OCI-LY7 (cell line): ENCODE results near the gene FRZB. TPM values are rescaled to one million over a fixed set of nuclear protein-coding genes. Genes with fewer than 3 reads are reported as not detected.

ENCODE experiments used
- BruUV-seq: library from RNA; stranded (reverse); fragments of 400-500 nt; replicated peaks from 2 replicates; lab custom pipeline; 2021; lab: Mats Ljungman, UMichigan
- CTCF ChIA-PET: fragments of 300-600 bp; sonication (Branson Sonifier 250); formaldehyde crosslinking; loops from one replicate; lab custom pipeline; 2022; ENCODE audit warnings: antibody characterized with exemption; ENCODE audit not compliant: unreplicated experiment; lab: Charles Lee
- POLR2A ChIA-PET: fragments of 300-600 bp; sonication (Branson Sonifier 250); formaldehyde crosslinking; loops from one replicate; lab custom pipeline; 2022; ENCODE audit warnings: antibody characterized with exemption; lab: Charles Lee
- DNase-seq: peaks from one replicate; pipeline ENCODE4 v3.0.0-alpha.2; 2015; ENCODE audit warnings: low spot score
- H2AFZ ChIP-seq: fragments of 200-600 bp; sonication (generic), shearing (Covaris generic); 2 replicates; pipeline ENCODE4 v1.6.1; 2014; ENCODE audit warnings: mild to moderate bottlenecking, antibody characterized with exemption, low read length, moderate library complexity
- H3K27ac ChIP-seq: fragments of 200-600 bp; sonication (generic); 2 replicates; pipeline ENCODE4 v1.5.1; 2014; ENCODE audit warnings: mixed run types, low read depth, mild to moderate bottlenecking, moderate library complexity, low read length, inconsistent platforms; ENCODE audit not compliant: poor library complexity, severe bottlenecking
- H3K36me3 ChIP-seq: fragments of 200-600 bp; sonication (generic); 2 replicates; pipeline ENCODE4 v1.6.1; 2014; ENCODE audit warnings: mild to moderate bottlenecking, antibody characterized with exemption, low read length, moderate library complexity, mixed read lengths; ENCODE audit not compliant: insufficient read depth
- H3K4me1 ChIP-seq: fragments of 200-600 bp; sonication (generic); 2 replicates; pipeline ENCODE4 v1.5.1; 2014; ENCODE audit warnings: mild to moderate bottlenecking, low read length; ENCODE audit not compliant: insufficient read depth, poor library complexity, severe bottlenecking
- H3K4me2 ChIP-seq: fragments of 200-600 bp; sonication (generic); 2 replicates; pipeline ENCODE4 v1.6.1; 2014; ENCODE audit warnings: mild to moderate bottlenecking, low read length
- H3K4me3 ChIP-seq: fragments of 200-600 bp; sonication (generic); 2 replicates; pipeline ENCODE4 v1.5.1; 2014; ENCODE audit warnings: mild to moderate bottlenecking, low read depth, low read length; ENCODE audit not compliant: poor library complexity, severe bottlenecking
- H3K79me2 ChIP-seq: fragments of 200-600 bp; sonication (generic); 2 replicates; pipeline ENCODE4 v1.6.1; 2016; ENCODE audit warnings: low read depth, mild to moderate bottlenecking, low read length, moderate library complexity, mixed read lengths; ENCODE audit not compliant: insufficient read depth
- H3K9me2 ChIP-seq: fragments of 200-600 bp; sonication (generic); 2 replicates; pipeline ENCODE4 v1.6.1; 2016; ENCODE audit warnings: mild to moderate bottlenecking, low read length, mixed read lengths; ENCODE audit not compliant: insufficient read depth
- H3K9me3 ChIP-seq: fragments of 200-600 bp; sonication (generic); 2 replicates; pipeline ENCODE4 v1.6.1; 2014; ENCODE audit warnings: mild to moderate bottlenecking, mixed run types, low read length, mixed read lengths
- H4K20me1 ChIP-seq: fragments of 200-600 bp; sonication (generic); 2 replicates; pipeline ENCODE4 v1.6.1; 2014; ENCODE audit warnings: mild to moderate bottlenecking, antibody characterized with exemption, low read length, moderate library complexity, mixed read lengths; ENCODE audit not compliant: insufficient read depth
- EZH2phosphoT487 ChIP-seq: fragments of 200-600 bp; sonication (generic); IDR thresholded peaks from 2 replicates; pipeline ENCODE4 v1.6.1; 2018; ENCODE audit warnings: low read depth, borderline replicate concordance, mild to moderate bottlenecking, mixed run types, antibody characterized with exemption, low read length, moderate library complexity, mixed read lengths
- intact Hi-C: fragments of 100-400 bp; cut with micrococcal nuclease; formaldehyde crosslinking; loops from one replicate; pipeline ENCODE4 v1.10.0; 2022; ENCODE audit not compliant: unreplicated experiment
- total RNA-seq, 2 experiments: library from RNA; depleted of rRNA in 1 of 2; stranded (reverse); fragments of >200 nt in 1 of 2; shearing (Covaris generic) in 1 of 2; gene quantifications; 2 replicates each; pipeline ENCODE4 v1.2.3, GENCODE V29; 2014 to 2022
- TF ChIP-seq, protein P1 (sequence below): fragments of 200-600 bp; sonication (generic); conservative IDR thresholded peaks from 2 replicates; pipeline ENCODE4 v1.5.1; 2014; ENCODE audit warnings: mild to moderate bottlenecking, antibody characterized with exemption, low read length, moderate library complexity, mixed read lengths

The FRZB gene
- total RNA-seq, 2 experiments from 2014 or later, result not detected

DNA sequence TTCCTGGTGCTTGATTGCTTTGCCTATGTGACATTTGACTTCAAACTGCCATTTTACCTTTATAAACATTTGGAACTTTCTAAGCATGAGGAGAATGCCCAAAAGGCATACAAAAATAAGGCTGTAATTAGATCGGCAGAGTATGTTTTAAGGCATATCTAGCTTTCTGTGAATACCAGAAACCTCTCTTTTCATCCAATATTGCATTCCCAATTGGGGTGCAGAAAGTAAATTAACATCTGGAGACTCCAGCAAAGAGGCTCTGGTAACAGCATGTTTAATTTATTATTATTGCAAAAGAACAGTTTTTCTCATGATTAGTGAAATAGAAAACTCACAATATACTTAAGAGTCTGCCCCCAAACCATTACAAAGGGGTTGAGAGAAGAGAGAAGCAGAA is 32.1 kb downstream of the FRZB start:
- intact Hi-C loops, result no loop called here
- Histone ChIP-seq H3K27ac (peak overlapping the region; percentile 16), H4K20me1 (no peaks in the 10 kb centered on the region), H3K4me2 (peak overlapping the region; percentile 61), H3K9me3 (no peaks in the 10 kb centered on the region), H3K36me3 (no peaks in the 10 kb centered on the region), H3K4me1 (peaks cover 21% of the 10 kb centered on the region), H3K4me3 (peak overlapping the region; percentile 14), H3K79me2 (no peaks in the 10 kb centered on the region), H3K9me2 (no peaks in the 10 kb centered on the region), H2AFZ (peak overlapping the region; percentile 98)
- POLR2A ChIA-PET, result interaction anchor here (0.9 kb wide), 1 partner anchor 124 kb away, joined by 4 read pairs; no protein-coding TSS in a partner anchor
- BruUV-seq, result no TSS peak
- CTCF ChIA-PET, result no interaction called here
- no peak for TF ChIP-seq EZH2phosphoT487
- TF ChIP-seq, protein P1, sequence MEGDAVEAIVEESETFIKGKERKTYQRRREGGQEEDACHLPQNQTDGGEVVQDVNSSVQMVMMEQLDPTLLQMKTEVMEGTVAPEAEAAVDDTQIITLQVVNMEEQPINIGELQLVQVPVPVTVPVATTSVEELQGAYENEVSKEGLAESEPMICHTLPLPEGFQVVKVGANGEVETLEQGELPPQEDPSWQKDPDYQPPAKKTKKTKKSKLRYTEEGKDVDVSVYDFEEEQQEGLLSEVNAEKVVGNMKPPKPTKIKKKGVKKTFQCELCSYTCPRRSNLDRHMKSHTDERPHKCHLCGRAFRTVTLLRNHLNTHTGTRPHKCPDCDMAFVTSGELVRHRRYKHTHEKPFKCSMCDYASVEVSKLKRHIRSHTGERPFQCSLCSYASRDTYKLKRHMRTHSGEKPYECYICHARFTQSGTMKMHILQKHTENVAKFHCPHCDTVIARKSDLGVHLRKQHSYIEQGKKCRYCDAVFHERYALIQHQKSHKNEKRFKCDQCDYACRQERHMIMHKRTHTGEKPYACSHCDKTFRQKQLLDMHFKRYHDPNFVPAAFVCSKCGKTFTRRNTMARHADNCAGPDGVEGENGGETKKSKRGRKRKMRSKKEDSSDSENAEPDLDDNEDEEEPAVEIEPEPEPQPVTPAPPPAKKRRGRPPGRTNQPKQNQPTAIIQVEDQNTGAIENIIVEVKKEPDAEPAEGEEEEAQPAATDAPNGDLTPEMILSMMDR, result no peak
- DNase-seq, result no peak

DNA sequence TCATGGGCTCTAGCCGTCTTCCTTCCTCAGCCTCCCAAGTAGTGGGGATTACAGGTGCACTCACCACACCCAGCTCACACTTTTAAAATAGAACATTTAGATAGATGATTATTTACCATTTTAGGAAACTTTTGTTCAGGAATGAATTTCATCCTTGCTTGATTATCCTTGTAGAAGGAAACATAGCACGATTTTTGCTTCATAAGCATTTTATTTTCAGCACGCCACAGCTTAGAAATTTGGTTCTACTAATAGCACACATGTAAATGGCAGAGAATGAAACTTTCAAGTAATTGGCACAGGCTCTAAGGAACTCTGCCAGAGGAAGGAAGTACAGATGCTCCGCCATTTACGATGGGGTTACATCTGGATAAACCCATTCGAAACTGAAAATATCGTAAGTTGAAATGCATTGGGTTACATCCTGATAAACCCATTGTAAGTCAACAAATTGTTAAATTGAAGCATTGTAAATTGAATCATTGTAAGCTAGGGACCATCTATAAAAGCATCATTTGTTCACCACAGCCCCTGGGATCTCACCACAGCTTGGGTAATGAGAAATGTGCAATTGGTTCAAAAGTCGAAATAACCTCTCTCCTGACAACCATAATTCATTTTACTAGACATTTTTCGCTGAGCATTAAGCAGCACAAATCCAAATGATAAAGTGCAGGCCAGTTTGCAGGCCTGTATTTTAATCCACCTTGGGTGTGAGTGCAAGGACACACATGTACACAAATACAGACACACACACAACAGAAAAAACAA is 33.2 kb downstream of the FRZB start:
- H3K9me2 ChIP-seq, result no peaks in the 10 kb centered on the region
- peaks cover 21% of the 10 kb centered on the region for H3K4me1 ChIP-seq
- ChIA-PET CTCF (no interaction called here), POLR2A (interaction anchor here (0.9 to 1.3 kb wide), 2 partner anchors 12 to 125 kb away, joined by 4 read pairs; no protein-coding TSS in a partner anchor)
- no peaks in the 10 kb centered on the region for H3K9me3 ChIP-seq
- no peak for DNase-seq
- H3K4me2 ChIP-seq, result peak overlapping the region; percentile 61
- H3K79me2 ChIP-seq, result no peaks in the 10 kb centered on the region
- H2AFZ ChIP-seq, result peak overlapping the region; percentile 98
- BruUV-seq, result no TSS peak
- H3K4me3 ChIP-seq, result no peak overlapping the region
- no peak for TF ChIP-seq EZH2phosphoT487
- TF ChIP-seq, protein P1, result no peak
- H3K36me3 ChIP-seq, result no peaks in the 10 kb centered on the region
- intact Hi-C loops, result no loop called here
- no peak overlapping the region for H3K27ac ChIP-seq
- no peaks in the 10 kb centered on the region for H4K20me1 ChIP-seq

DNA sequence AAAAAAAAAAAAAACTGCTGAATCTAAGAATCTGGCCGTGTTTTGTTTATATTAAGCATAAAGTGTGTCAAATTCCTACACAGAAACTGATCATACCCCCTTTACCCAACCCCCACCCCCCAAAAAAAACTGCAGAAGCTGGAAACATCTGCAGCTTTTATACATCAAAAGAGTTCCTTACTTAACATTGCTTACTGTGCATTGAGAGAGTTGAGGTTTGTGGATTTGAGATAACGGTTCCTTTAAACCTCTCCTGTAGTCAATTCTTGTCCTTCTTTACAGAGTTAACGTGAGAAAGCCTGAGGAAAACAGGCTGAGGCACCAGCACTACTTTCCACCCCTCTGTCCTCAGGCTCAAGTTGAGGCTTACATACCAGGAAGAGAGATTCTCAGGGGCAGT is 34.5 kb downstream of the FRZB start:
- ChIA-PET POLR2A (interaction anchor here (1.1 kb wide), 1 partner anchor 10 kb away, joined by 3 read pairs; no protein-coding TSS in a partner anchor), CTCF (no interaction called here)
- no peak for DNase-seq
- TF ChIP-seq, protein P1, result no peak
- intact Hi-C loops, result no loop called here
- Histone ChIP-seq H3K4me2 (no peak overlapping the region), H2AFZ (peak overlapping the region; percentile 62), H3K27ac (no peak overlapping the region), H3K4me1 (peaks cover 21% of the 10 kb centered on the region), H4K20me1 (no peaks in the 10 kb centered on the region), H3K36me3 (no peaks in the 10 kb centered on the region), H3K4me3 (no peak overlapping the region), H3K79me2 (no peaks in the 10 kb centered on the region), H3K9me2 (no peaks in the 10 kb centered on the region), H3K9me3 (no peaks in the 10 kb centered on the region)
- no TSS peak for BruUV-seq
